ENCODE results near the gene B4GALT1. TPM values are rescaled to one million over a fixed set of nuclear protein-coding genes. Genes with fewer than 3 reads are reported as not detected.

Gene B4GALT1
- total RNA-seq, 4 donors from 2014 or later, result 45.1 to 68.7 (median 53.5) TPM

- TF ChIP-seq POLR2A (IDR thresholded peaks at IDR 0.05) (no peak), EP300 (IDR thresholded peaks at IDR 0.05) (no peak), POLR2AphosphoS5 (IDR thresholded peaks at IDR 0.05) (no peak), CTCF (IDR thresholded peaks at IDR 0.05) (no peak)
Measured at GRCh38 chr9:33139421-33140228, 27.5 kb downstream of the B4GALT1 start.

GRCh38 chr9:33138768-33139167 is 28.4 kb downstream of the B4GALT1 start:
- H3K4me3 ChIP-seq, result no peak overlapping the region
- no peak overlapping the region for H3K27ac ChIP-seq
- no peaks in the 10 kb centered on the region for H3K9me3 ChIP-seq
- 82% methylated on average over 7 of the region's 7 CpGs for WGBS
- TF ChIP-seq CTCF (IDR thresholded peaks at IDR 0.05), result no peak
- no peak for TF ChIP-seq POLR2AphosphoS5 (IDR thresholded peaks at IDR 0.05)
- TF ChIP-seq POLR2A (IDR thresholded peaks at IDR 0.05), result no peak
- no peak for TF ChIP-seq EP300 (IDR thresholded peaks at IDR 0.05)
- H3K4me1 ChIP-seq, result peaks cover 89% of the 10 kb centered on the region
- H3K27me3 ChIP-seq, result no peaks in the 10 kb centered on the region
- no peaks in the 10 kb centered on the region for H3K36me3 ChIP-seq
- peak; percentile 47 to 51 for DNase-seq (ENCODE audit: low spot score in 2 of 2)

More at GRCh38 chr9:33139421-33140228, 27.5 kb downstream of the B4GALT1 start:
- H3K4me3 ChIP-seq, result no peak overlapping the region
- 23% methylated on average over 18 of the region's 18 CpGs for WGBS
- no peaks in the 10 kb centered on the region for H3K36me3 ChIP-seq
- H3K27ac ChIP-seq, result peak overlapping the region; percentile 58
- peaks cover 94% of the 10 kb centered on the region for H3K4me1 ChIP-seq
- no peaks in the 10 kb centered on the region for H3K27me3 ChIP-seq
- DNase-seq (ENCODE audit: low spot score in 2 of 2), result peak; percentile 84 to 92
- no peaks in the 10 kb centered on the region for H3K9me3 ChIP-seq

GRCh38 chr9:33137781-33138264 is 29.3 kb downstream of the B4GALT1 start:
- no peak overlapping the region for H3K27ac ChIP-seq
- H3K27me3 ChIP-seq, result no peaks in the 10 kb centered on the region
- no peak for TF ChIP-seq POLR2A (IDR thresholded peaks at IDR 0.05)
- TF ChIP-seq EP300 (IDR thresholded peaks at IDR 0.05), result no peak
- TF ChIP-seq POLR2AphosphoS5 (IDR thresholded peaks at IDR 0.05), result no peak
- no peak for TF ChIP-seq CTCF (IDR thresholded peaks at IDR 0.05)
- no peak overlapping the region for H3K4me3 ChIP-seq
- DNase-seq (ENCODE audit: low spot score in 2 of 2), result peak; percentile 52 to 72
- H3K4me1 ChIP-seq, result peaks cover 91% of the 10 kb centered on the region
- no peaks in the 10 kb centered on the region for H3K9me3 ChIP-seq
- H3K36me3 ChIP-seq, result peaks cover 9% of the 10 kb centered on the region
- WGBS, result 95% methylated on average over 10 of the region's 11 CpGs

GRCh38 chr9:33136721-33137670 is 30.1 kb downstream of the B4GALT1 start:
- H3K36me3 ChIP-seq, result peaks cover 17% of the 10 kb centered on the region
- H3K9me3 ChIP-seq, result no peaks in the 10 kb centered on the region
- TF ChIP-seq POLR2A (IDR thresholded peaks at IDR 0.05) (no peak), POLR2AphosphoS5 (IDR thresholded peaks at IDR 0.05) (no peak), CTCF (IDR thresholded peaks at IDR 0.05) (no peak), EP300 (IDR thresholded peaks at IDR 0.05) (no peak)
- peak; percentile 47 to 53 for DNase-seq (ENCODE audit: low spot score in 2 of 2)
- no peaks in the 10 kb centered on the region for H3K27me3 ChIP-seq
- H3K27ac ChIP-seq, result no peak overlapping the region
- WGBS, result 63% methylated on average over 10 of the region's 10 CpGs
- no peak overlapping the region for H3K4me3 ChIP-seq
- H3K4me1 ChIP-seq, result peaks cover 91% of the 10 kb centered on the region
